Osteocyte (in vitro differentiated cells): ENCODE data around the gene C17orf58. TPM values are rescaled to one million over a fixed set of nuclear protein-coding genes. Genes with fewer than 3 reads are reported as not detected.
"Not testable (repeated sequence)": the region's sequence is repeated elsewhere in the genome, so short reads cannot be mapped to it uniquely, and the experiment has no call there.

Source experiments
- DNase-seq: peaks from one replicate; pipeline ENCODE4 v3.0.0; 2021; ENCODE audit warnings: mixed read lengths; ENCODE audit not compliant: unreplicated experiment; ENCODE audit errors: extremely low spot score
- H3K27ac Mint-ChIP-seq: one replicate; pipeline ENCODE4 v1.8.0; 2021; ENCODE audit warnings: mild to moderate bottlenecking, mixed read lengths; ENCODE audit not compliant: unreplicated experiment
- H3K27me3 Mint-ChIP-seq: one replicate; pipeline ENCODE4 v1.8.0; 2021; ENCODE audit warnings: mixed read lengths; ENCODE audit not compliant: unreplicated experiment
- H3K36me3 Mint-ChIP-seq: one replicate; pipeline ENCODE4 v1.8.0; 2021; ENCODE audit warnings: mixed read lengths; ENCODE audit not compliant: unreplicated experiment
- H3K4me1 Mint-ChIP-seq: one replicate; pipeline ENCODE4 v1.8.0; 2021; ENCODE audit warnings: mixed read lengths; ENCODE audit not compliant: unreplicated experiment
- H3K4me3 Mint-ChIP-seq: one replicate; pipeline ENCODE4 v1.8.0; 2021; ENCODE audit warnings: mild to moderate bottlenecking, moderate library complexity, mixed read lengths; ENCODE audit not compliant: unreplicated experiment
- H3K9me3 Mint-ChIP-seq: one replicate; pipeline ENCODE4 v1.8.0; 2021; ENCODE audit warnings: mixed read lengths; ENCODE audit not compliant: unreplicated experiment
- CTCF ChIP-seq: fragments of 200-600 bp; sonication (generic); IDR thresholded peaks from 2 replicates; pipeline ENCODE4 v1.5.0; 2021; ENCODE audit warnings: antibody characterized with exemption, mild to moderate bottlenecking, moderate library complexity
- total RNA-seq: library from RNA; stranded (reverse); gene quantifications from 2 replicates; pipeline ENCODE4 v1.2.1, GENCODE V29; 2021

C17orf58 gene
- total RNA-seq, 1 donor from 2014 or later, result 12.2 TPM

- TF ChIP-seq CTCF, result peak; percentile 40
- Mint-ChIP-seq H3K4me1 (peaks cover 6% of the 10 kb centered on the region), H3K36me3 (no peaks in the 10 kb centered on the region), H3K27me3 (peaks cover 1% of the 10 kb centered on the region), H3K27ac (peak overlapping the region; percentile 79), H3K9me3 (no peaks in the 10 kb centered on the region), H3K4me3 (peak overlapping the region; percentile 82)
- peak; percentile 99 for DNase-seq
These were observed 23.6 kb upstream of the C17orf58 start for GRCh38 chr17:68019675-68020408.

- H3K4me3 Mint-ChIP-seq, result peak overlapping the region; percentile 82
- peaks cover 4% of the 10 kb centered on the region for H3K27me3 Mint-ChIP-seq
- no peak for TF ChIP-seq CTCF
- peak overlapping the region; percentile 56 for H3K27ac Mint-ChIP-seq
- H3K9me3 Mint-ChIP-seq, result no peaks in the 10 kb centered on the region
- peaks cover 6% of the 10 kb centered on the region for H3K4me1 Mint-ChIP-seq
- DNase-seq, result no peak
- H3K36me3 Mint-ChIP-seq, result no peaks in the 10 kb centered on the region
These were observed 23.0 kb upstream of the C17orf58 start for GRCh38 chr17:68019336-68019674.

- H3K9me3 Mint-ChIP-seq, H3K4me3 Mint-ChIP-seq, H3K36me3 Mint-ChIP-seq, H3K27me3 Mint-ChIP-seq, H3K4me1 Mint-ChIP-seq, DNase-seq, H3K27ac Mint-ChIP-seq: not testable (repeated sequence)
These were observed 22.2 kb upstream of the C17orf58 start for GRCh38 chr17:68018493-68018892.

GRCh38 chr17:68016838-68017237 is 20.6 kb upstream of the C17orf58 start:
- H3K27me3 Mint-ChIP-seq, result peaks cover 4% of the 10 kb centered on the region
- H3K4me3 Mint-ChIP-seq, result no peak overlapping the region
- H3K9me3 Mint-ChIP-seq, result no peaks in the 10 kb centered on the region
- peaks cover 6% of the 10 kb centered on the region for H3K4me1 Mint-ChIP-seq
- TF ChIP-seq CTCF, result no peak
- no peak for DNase-seq
- no peak overlapping the region for H3K27ac Mint-ChIP-seq
- H3K36me3 Mint-ChIP-seq, result no peaks in the 10 kb centered on the region

GRCh38 chr17:68015081-68015723 is 18.9 kb upstream of the C17orf58 start:
- H3K4me1 Mint-ChIP-seq, result peaks cover 6% of the 10 kb centered on the region
- no peak overlapping the region for H3K27ac Mint-ChIP-seq
- H3K9me3 Mint-ChIP-seq, result no peaks in the 10 kb centered on the region

More at GRCh38 chr17:68015081-68015723, 18.9 kb upstream of the C17orf58 start:
- no peak overlapping the region for H3K4me3 Mint-ChIP-seq
- no peaks in the 10 kb centered on the region for H3K36me3 Mint-ChIP-seq
- no peak for TF ChIP-seq CTCF
- H3K27me3 Mint-ChIP-seq, result peaks cover 4% of the 10 kb centered on the region
- DNase-seq, result no peak
